Duodenal mucosa (tissue), 2 donors: ENCODE results near the gene DIPK1A.
A peak's percentile ranks its signal among the peaks of the same experiment; 100 is the strongest.

Source experiments
- H3K27ac ChIP-seq: one replicate; pipeline ENCODE4 v1.7.0; 2013; ENCODE audit warnings: low read depth, low read length
- H3K27me3 ChIP-seq, 2 donors: one replicate each; pipeline ENCODE4 v1.7.0; 2013; ENCODE audit warnings: low read length in 2 of 2, control low read depth in 1 of 2; ENCODE audit not compliant: insufficient read depth in 2 of 2, control insufficient read depth in 1 of 2
- H3K36me3 ChIP-seq, 2 donors: one replicate each; pipeline ENCODE4 v1.7.0; 2013; ENCODE audit warnings: low read length in 2 of 2, control low read depth in 1 of 2; ENCODE audit not compliant: insufficient read depth in 2 of 2, control insufficient read depth in 1 of 2
- H3K4me1 ChIP-seq, 2 donors: one replicate each; pipeline ENCODE4 v1.7.0; 2013; ENCODE audit warnings: low read length in 2 of 2, control low read depth in 1 of 2; ENCODE audit not compliant: insufficient read depth in 2 of 2, control insufficient read depth in 1 of 2
- H3K4me3 ChIP-seq, 2 donors: one replicate each; pipeline ENCODE4 v1.7.0; 2013; ENCODE audit warnings: low read length in 2 of 2, low read depth in 1 of 2
- H3K9ac ChIP-seq, 2 donors: one replicate each; pipeline ENCODE4 v1.7.0; 2013; ENCODE audit warnings: low read length in 2 of 2, low read depth in 1 of 2
- H3K9me3 ChIP-seq, 2 donors: one replicate each; pipeline ENCODE4 v1.7.0; 2013; ENCODE audit warnings: low read length in 2 of 2, control low read depth in 1 of 2; ENCODE audit not compliant: control insufficient read depth in 1 of 2

DIPK1A gene

DNA sequence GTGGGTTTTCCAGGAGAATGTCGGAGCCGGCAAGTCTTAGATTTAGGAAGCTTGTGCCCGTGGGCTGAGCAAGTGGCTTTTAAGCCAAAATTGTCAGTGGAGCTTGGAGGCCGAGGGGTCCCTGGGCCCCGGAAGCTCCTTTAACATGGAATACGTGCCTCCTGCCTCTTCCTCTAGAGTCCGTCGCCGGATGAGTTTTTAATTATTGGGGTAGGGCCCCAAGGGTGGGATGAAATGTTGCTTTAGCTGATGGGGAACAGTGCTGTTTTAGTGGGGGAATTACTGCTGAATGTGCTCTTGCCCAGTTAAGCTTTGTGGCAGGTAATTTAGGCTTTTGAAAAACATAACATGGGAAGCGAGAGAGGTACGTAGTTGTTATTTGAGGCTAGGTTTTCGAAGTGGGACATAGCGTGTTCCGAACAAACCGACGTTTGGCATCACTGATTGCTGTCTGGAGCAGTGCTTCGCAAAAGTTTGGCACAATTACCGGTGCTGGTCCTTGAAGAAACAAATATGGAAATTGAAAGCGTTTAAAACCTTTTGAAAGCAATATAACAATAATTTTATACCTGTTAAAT lies 128.6 kb downstream of the DIPK1A start:
- peaks cover 22 to 42% of the 10 kb centered on the region in 2 donors for H3K36me3 ChIP-seq
- peak overlapping the region; percentile 90 to 100 for H3K4me3 ChIP-seq
- H3K9ac ChIP-seq, result peak overlapping the region; percentile 90 to 99
- no peaks in the 10 kb centered on the region for H3K27me3 ChIP-seq
- H3K27ac ChIP-seq, result peak overlapping the region; percentile 74
- H3K9me3 ChIP-seq, result no peaks in the 10 kb centered on the region
- H3K4me1 ChIP-seq, result peaks cover 21 to 30% of the 10 kb centered on the region in 2 donors

GRCh38 chr1:92831762-92832536 lies 129.3 kb downstream of the DIPK1A start, which contains the start of gene RPL5:
Gene RPL5, plus strand, starts transcription at chr1:92832040. Its CDS starts 75 bp downstream, at chr1:92832115.
- Histone ChIP-seq H3K36me3 (peaks cover 18 to 36% of the 10 kb centered on the region in 2 donors), H3K9me3 (no peaks in the 10 kb centered on the region), H3K27me3 (no peaks in the 10 kb centered on the region), H3K9ac (peak within 1 kb of the TSS; percentile 90 to 99), H3K4me1 (peaks cover 21 to 29% of the 10 kb centered on the region in 2 donors), H3K4me3 (peak within 1 kb of the TSS; percentile 90 to 100), H3K27ac (peak within 1 kb of the TSS; percentile 74)

GRCh38 chr1:92831368-92831761 lies 129.9 kb downstream of the DIPK1A start:
- Histone ChIP-seq H3K4me1 (peaks cover 21 to 24% of the 10 kb centered on the region in 2 donors), H3K27ac (no peak overlapping the region), H3K4me3 (peak overlapping the region; percentile 90 to 100), H3K27me3 (no peaks in the 10 kb centered on the region), H3K9me3 (no peaks in the 10 kb centered on the region), H3K36me3 (peaks cover 15 to 30% of the 10 kb centered on the region in 2 donors), H3K9ac (peak overlapping the region; percentile 7 to 90)

- H3K36me3 ChIP-seq, result no peaks in the 10 kb centered on the region
- H3K27me3 ChIP-seq, result no peaks in the 10 kb centered on the region
- H3K9me3 ChIP-seq, result no peaks in the 10 kb centered on the region
- H3K4me3 ChIP-seq, result no peak overlapping the region
- no peaks in the 10 kb centered on the region for H3K4me1 ChIP-seq
- no peak overlapping the region for H3K9ac ChIP-seq
- H3K27ac ChIP-seq, result no peak overlapping the region
These were observed 134.5 kb downstream of the DIPK1A start for GRCh38 chr1:92826792-92827191.

DNA sequence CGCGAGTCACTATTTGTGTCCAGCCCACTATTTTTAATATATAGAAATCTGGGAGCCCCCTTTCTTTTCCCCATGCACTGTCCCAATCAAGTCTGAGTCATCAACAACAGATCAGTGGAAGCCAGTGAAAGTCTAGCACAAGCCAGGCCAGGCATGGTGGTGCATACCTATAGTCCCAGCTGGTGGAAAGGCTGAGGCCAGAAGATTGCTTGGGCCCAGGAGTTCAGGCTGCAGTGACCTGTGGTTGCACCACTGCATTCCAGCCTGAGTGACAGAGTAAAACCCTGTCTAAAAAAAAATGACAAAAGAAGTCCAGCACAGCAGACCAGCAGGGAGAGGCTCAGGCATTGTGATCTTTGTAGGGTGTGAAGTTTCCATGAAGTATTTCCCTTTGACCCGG lies 138.4 kb downstream of the DIPK1A start:
- Histone ChIP-seq H3K9me3 (no peaks in the 10 kb centered on the region), H3K27me3 (no peaks in the 10 kb centered on the region), H3K4me1 (peaks cover under 1 to 4% of the 10 kb centered on the region in 2 donors), H3K36me3 (no peaks in the 10 kb centered on the region), H3K27ac (no peak overlapping the region), H3K9ac (no peak overlapping the region), H3K4me3 (no peak overlapping the region)

- Histone ChIP-seq H3K4me1 (peaks cover 10 to 11% of the 10 kb centered on the region in 2 donors), H3K36me3 (no peaks in the 10 kb centered on the region), H3K9me3 (no peaks in the 10 kb centered on the region), H3K4me3 (no peak overlapping the region), H3K27me3 (no peaks in the 10 kb centered on the region), H3K27ac (no peak overlapping the region), H3K9ac (no peak overlapping the region)
These were observed 140.7 kb downstream of the DIPK1A start for GRCh38 chr1:92820551-92820950.

DNA sequence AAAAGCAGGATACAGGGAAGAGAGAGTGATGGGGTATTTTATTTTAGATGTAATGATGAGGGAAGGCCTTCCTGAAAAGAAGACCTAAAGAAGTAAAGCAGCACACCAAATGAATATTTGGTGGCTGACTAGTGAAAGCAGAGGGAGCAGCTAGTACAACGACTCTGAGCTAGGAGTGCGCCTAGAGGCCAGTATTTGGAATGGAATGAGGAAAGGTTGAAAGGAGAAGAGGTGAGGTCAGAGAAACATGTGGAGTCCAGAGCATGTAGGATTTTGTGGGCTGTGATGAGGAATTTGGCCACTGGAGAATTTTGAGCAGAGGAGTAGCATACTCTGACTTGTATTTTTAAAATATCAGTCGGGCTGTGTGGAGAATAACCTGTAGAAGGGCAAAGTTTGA lies 141.2 kb downstream of the DIPK1A start:
- H3K9ac ChIP-seq, result no peak overlapping the region
- no peaks in the 10 kb centered on the region for H3K9me3 ChIP-seq
- H3K27ac ChIP-seq, result no peak overlapping the region
- no peak overlapping the region for H3K4me3 ChIP-seq
- H3K27me3 ChIP-seq, result no peaks in the 10 kb centered on the region
- no peaks in the 10 kb centered on the region for H3K36me3 ChIP-seq
- H3K4me1 ChIP-seq, result peaks cover 10 to 11% of the 10 kb centered on the region in 2 donors

- Histone ChIP-seq H3K36me3 (no peaks in the 10 kb centered on the region), H3K27ac (no peak overlapping the region), H3K4me1 (peaks cover 10 to 11% of the 10 kb centered on the region in 2 donors), H3K9ac (no peak overlapping the region), H3K9me3 (no peaks in the 10 kb centered on the region), H3K27me3 (no peaks in the 10 kb centered on the region), H3K4me3 (no peak overlapping the region)
These were observed 143.1 kb downstream of the DIPK1A start for GRCh38 chr1:92817986-92818764.

- Histone ChIP-seq H3K36me3 (no peaks in the 10 kb centered on the region), H3K4me1 (peaks cover 10 to 11% of the 10 kb centered on the region in 2 donors), H3K9ac (no peak overlapping the region), H3K9me3 (no peaks in the 10 kb centered on the region), H3K27me3 (no peaks in the 10 kb centered on the region), H3K4me3 (no peak overlapping the region), H3K27ac (no peak overlapping the region)
These were observed 144.0 kb downstream of the DIPK1A start for GRCh38 chr1:92817137-92817697.
